GM18867 (cell line): Measurements from ENCODE around the gene ZNF668.
"Not testable (repeated sequence)": the region's sequence is repeated elsewhere in the genome, so short reads cannot be mapped to it uniquely, and the experiment has no call there.

ENCODE experiments used
- ATAC-seq: cut with Tn5 transposase; IDR thresholded peaks from one replicate; pipeline ENCODE4 v1.9.1; 2021; ENCODE audit warnings: mild to moderate bottlenecking, moderate library complexity; ENCODE audit not compliant: unreplicated experiment

ZNF668 gene

GRCh38 chr16:31061126-31061812 lies 12.8 kb downstream of the ZNF668 start:
- no peak for ATAC-seq

- no peak for ATAC-seq
These were observed 18.4 kb downstream of the ZNF668 start for GRCh38 chr16:31055613-31056012.

- ATAC-seq = no peak
These were observed 21.9 kb downstream of the ZNF668 start for GRCh38 chr16:31052114-31052513.

GRCh38 chr16:31050280-31051030 lies 23.6 kb downstream of the ZNF668 start:
- no peak for ATAC-seq

GRCh38 chr16:31043898-31044481 lies 30.1 kb downstream of the ZNF668 start:
- no peak for ATAC-seq

- no peak for ATAC-seq
These were observed 30.7 kb downstream of the ZNF668 start for GRCh38 chr16:31043352-31043751.

DNA sequence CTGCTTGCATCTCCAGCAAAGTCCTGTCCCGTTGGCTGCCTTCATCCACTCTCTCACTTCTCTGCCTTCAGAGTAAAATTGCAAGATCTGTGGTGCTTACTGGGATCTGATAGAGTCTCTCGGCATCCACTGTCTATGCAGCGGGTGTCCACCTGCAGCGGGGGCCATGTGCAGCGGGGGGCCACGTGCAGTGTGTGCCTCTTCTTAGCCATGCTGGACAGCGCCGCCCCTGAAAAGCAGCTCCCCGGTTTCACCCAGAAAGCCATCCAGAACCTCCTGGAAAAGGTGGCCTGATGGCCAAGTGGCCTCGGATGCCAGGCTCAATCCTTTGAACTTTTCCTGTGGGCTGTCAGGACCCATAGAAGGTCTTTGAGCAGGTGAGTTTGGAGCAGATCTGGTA lies 31.2 kb downstream of the ZNF668 start:
- ATAC-seq = no peak

GRCh38 chr16:31038993-31039392 lies 35.0 kb downstream of the ZNF668 start:
- ATAC-seq = no peak

GRCh38 chr16:31036691-31037090 lies 37.3 kb downstream of the ZNF668 start:
- no peak for ATAC-seq

GRCh38 chr16:31033709-31034492 lies 40.1 kb downstream of the ZNF668 start:
- ATAC-seq = peak; percentile 37

DNA sequence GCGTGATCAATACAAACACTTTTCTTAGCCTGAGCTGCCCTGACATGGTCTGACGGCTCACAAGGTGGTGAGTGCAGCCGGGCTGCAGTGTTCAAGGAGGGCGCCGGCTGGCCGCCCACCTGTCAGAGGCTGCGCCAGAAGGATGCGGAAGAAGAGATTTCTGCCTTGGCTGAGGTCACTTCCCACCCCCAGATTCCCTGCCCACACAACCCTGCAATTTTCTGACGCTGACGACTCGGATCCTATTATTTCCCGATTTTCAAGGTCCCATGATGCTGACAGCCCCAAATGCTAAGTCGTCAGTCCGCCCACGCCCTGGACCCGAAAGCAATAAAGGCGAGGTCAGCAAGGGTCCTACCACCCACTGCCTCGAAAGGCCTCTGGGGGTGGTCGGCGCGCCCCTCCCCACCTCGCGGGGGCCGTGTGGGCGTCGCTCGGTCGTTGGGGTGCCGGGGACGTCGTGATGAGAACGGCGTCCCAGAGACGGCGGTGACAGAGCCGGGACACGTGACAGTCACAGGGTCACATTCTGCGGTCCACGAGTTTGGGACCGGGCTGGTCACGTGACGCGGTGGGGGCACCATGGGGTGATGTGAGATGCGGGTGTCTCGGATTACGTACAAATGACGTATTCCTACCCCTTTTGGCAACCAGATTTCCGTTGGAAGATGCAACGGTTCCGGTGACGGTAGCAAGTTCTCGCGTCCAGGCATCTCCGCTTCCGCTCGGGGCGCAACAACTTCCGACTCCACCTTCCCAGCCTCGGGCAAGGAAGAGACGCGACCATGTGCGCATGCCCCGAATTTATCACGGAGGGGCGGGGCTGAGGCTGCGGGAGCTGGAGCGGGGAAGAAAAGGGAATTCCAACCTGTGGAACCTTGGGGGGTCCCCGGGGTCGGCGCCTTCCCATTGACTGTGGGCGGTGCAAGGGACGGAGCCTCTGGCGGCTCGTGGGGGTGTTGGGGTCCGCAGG lies 41.0 kb downstream of the ZNF668 start, which contains the start of gene STX4:
Gene STX4 (plus strand): TSS at position 823 of the 973 bp plus-strand sequence. CDS start 248 bp downstream, outside the sequence.
- ATAC-seq = peak; percentile 87

DNA sequence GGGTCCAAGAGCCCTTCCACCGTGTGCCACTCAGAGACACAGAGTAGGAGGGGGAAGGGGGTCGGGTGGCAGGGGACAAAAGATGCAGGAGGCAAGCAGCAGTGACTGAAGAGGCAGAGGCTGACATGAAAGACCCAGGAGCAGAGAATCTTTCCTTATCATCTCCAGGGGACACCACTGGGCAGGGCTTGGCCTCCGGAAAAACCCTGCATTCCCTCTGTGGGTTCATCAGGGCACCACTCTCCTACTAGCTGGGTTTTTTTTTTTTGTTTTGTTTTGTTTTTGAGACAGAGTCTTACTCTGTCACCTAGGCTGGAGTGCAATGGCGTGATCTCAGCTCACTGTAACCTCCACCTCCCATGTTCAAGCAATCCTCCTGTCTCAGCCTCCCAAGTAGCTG lies 42.8 kb downstream of the ZNF668 start:
- ATAC-seq = no peak

- ATAC-seq = no peak
These were observed 44.8 kb downstream of the ZNF668 start for GRCh38 chr16:31029272-31029671.

GRCh38 chr16:31025339-31025738 lies 48.7 kb downstream of the ZNF668 start:
- ATAC-seq = no peak

GRCh38 chr16:31023627-31024226 lies 50.3 kb downstream of the ZNF668 start:
- ATAC-seq = no peak

GRCh38 chr16:31023252-31023602 lies 50.8 kb downstream of the ZNF668 start:
- ATAC-seq = no peak

- no peak for ATAC-seq
These were observed 51.3 kb downstream of the ZNF668 start for GRCh38 chr16:31022544-31023251.

GRCh38 chr16:31020536-31020935 lies 53.5 kb downstream of the ZNF668 start:
- no peak for ATAC-seq

DNA sequence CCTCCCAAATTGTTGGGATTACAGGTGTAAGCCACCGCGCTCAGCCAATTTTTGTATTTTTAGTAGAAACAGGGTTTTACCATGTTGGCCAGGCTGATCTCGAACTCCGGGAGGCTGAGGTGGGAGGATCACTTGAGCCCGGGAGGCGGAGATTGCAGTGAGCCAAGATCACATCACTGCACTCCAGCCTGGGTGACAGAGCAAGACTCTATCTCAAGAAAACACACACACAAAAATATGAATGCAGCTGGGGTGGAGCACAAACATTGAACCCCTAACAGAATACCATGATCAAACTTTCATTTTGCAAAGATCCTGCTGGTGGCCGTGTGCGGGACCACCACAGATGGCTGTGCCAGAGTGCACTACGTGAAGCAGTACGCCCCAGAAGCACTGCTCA lies 56.3 kb downstream of the ZNF668 start:
- not testable (repeated sequence) for ATAC-seq
